Measurements from ENCODE around the gene CCL8. TPM values are rescaled to one million over a fixed set of nuclear protein-coding genes. Genes with fewer than 3 reads are reported as not detected.
"Not testable (repeated sequence)": the region's sequence is repeated elsewhere in the genome, so short reads cannot be mapped to it uniquely, and the experiment has no call there.

Gene CCL8
- total RNA-seq, 2 experiments from 2014 or later = not detected

GRCh38 chr17:34321964-34322363 is 2.7 kb downstream of the CCL8 start:
- intact Hi-C loops (cut with micrococcal nuclease) = no loop called here
- CTCF ChIA-PET = interaction anchor here (0.9 to 1.8 kb wide), 2 partner anchors 40 to 121 kb away, joined by 3 to 11 read pairs; no protein-coding TSS in a partner anchor
- H3K4me1 Mint-ChIP-seq (ENCODE audit: low read depth) = no peaks in the 10 kb centered on the region
- no peak overlapping the region for H3K27ac Mint-ChIP-seq
- no peaks in the 10 kb centered on the region for H3K36me3 Mint-ChIP-seq (ENCODE audit: low read depth)
- peaks cover 11% of the 10 kb centered on the region for H3K27me3 Mint-ChIP-seq (ENCODE audit: low read depth)
- H3K9me3 Mint-ChIP-seq = peaks cover 8% of the 10 kb centered on the region
- no peak overlapping the region for H3K4me3 Mint-ChIP-seq
- no peak for DNase-seq

DNA sequence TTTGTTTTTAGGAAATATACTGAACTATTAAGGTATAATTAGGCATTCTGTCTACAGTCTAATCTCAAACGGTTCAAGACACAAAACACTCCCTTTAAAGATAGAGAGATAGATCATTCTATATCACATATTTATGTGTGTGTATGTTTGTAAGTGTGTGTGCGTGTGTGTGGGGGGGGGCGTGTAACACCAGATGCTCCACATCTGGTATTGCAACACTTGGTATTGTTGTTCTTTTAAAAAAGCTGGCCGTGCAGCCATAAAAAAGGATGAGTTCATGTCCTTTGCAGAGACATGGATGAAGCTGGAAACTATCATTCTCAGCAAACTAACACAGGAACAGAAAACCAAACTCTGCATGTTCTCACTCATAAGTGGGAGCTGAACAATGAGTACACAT is 8.3 kb downstream of the CCL8 start:
- intact Hi-C loops (cut with micrococcal nuclease); H3K27ac Mint-ChIP-seq; DNase-seq; H3K36me3 Mint-ChIP-seq (ENCODE audit: low read depth); H3K4me1 Mint-ChIP-seq (ENCODE audit: low read depth); H3K4me3 Mint-ChIP-seq; H3K9me3 Mint-ChIP-seq: not testable (repeated sequence)
- peaks cover 21% of the 10 kb centered on the region for H3K27me3 Mint-ChIP-seq (ENCODE audit: low read depth)
- CTCF ChIA-PET = interaction anchor here (1.4 kb wide), 1 partner anchor 34 kb away, joined by 5 read pairs; no protein-coding TSS in a partner anchor

DNA sequence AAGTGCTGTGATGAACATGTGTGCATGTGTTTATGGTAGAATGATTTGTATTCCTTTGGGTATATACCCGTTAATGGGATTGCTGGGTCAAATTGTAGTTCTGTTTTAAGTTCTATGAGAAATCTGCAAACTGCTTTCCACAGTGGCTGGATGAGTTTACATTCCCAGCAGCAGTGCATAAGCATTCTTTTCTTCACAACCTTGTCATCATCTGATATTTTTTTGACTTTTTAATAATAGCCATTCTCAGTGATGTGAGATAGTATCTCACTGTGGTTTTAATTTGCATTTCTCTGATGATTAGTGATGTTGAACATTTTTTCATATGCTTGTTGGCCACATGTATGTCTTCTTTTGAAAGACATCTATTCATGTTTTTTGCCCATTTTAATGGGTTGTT is 18.5 kb downstream of the CCL8 start:
- Mint-ChIP-seq H3K4me1 (ENCODE audit: low read depth) (no peaks in the 10 kb centered on the region), H3K27ac (no peak overlapping the region), H3K27me3 (ENCODE audit: low read depth) (peaks cover 30% of the 10 kb centered on the region), H3K36me3 (ENCODE audit: low read depth) (no peaks in the 10 kb centered on the region), H3K4me3 (no peak overlapping the region), H3K9me3 (peaks cover 3% of the 10 kb centered on the region)
- CTCF ChIA-PET = no interaction called here
- DNase-seq = no peak
- intact Hi-C loops (cut with micrococcal nuclease) = no loop called here

- CTCF ChIA-PET = no interaction called here
- no peaks in the 10 kb centered on the region for H3K4me1 Mint-ChIP-seq (ENCODE audit: low read depth)
Observed at GRCh38 chr17:34339138-34339770, 20.0 kb downstream of the CCL8 start.

GRCh38 chr17:34341916-34342315 is 22.7 kb downstream of the CCL8 start:
- intact Hi-C loops (cut with micrococcal nuclease) = no loop called here
- Mint-ChIP-seq H3K27ac (no peak overlapping the region), H3K9me3 (no peaks in the 10 kb centered on the region), H3K4me3 (no peak overlapping the region), H3K4me1 (ENCODE audit: low read depth) (no peaks in the 10 kb centered on the region), H3K36me3 (ENCODE audit: low read depth) (no peaks in the 10 kb centered on the region), H3K27me3 (ENCODE audit: low read depth) (peaks cover 35% of the 10 kb centered on the region)
- CTCF ChIA-PET = no interaction called here
- DNase-seq = no peak

More at GRCh38 chr17:34339138-34339770, 20.0 kb downstream of the CCL8 start:
- peaks cover 40% of the 10 kb centered on the region for H3K27me3 Mint-ChIP-seq (ENCODE audit: low read depth)
- intact Hi-C loops (cut with micrococcal nuclease) = no loop called here
- H3K4me3 Mint-ChIP-seq = no peak overlapping the region
- H3K9me3 Mint-ChIP-seq = peaks cover 3% of the 10 kb centered on the region
- no peak for DNase-seq
- no peak overlapping the region for H3K27ac Mint-ChIP-seq
- no peaks in the 10 kb centered on the region for H3K36me3 Mint-ChIP-seq (ENCODE audit: low read depth)

DNA sequence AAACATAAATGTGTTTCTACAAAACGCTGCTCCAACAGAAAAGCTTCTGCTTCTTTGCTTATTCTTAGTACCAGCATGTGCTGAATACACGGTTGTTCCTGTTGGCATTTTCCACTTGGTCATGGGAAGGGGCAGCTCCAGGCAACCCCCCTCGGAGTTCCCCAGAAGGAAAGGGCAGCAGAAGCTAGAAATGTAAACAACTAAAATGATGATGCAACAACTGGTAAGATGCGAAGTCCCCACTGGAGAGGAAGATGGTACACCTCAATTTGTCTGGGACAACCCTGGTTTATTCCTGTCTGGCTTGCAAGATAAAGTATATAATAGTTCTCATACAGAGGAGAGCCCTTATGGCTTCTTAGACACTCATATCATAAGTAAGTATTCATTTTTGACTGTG is 27.8 kb downstream of the CCL8 start:
- intact Hi-C loops (cut with micrococcal nuclease) = no loop called here
- no peaks in the 10 kb centered on the region for H3K4me1 Mint-ChIP-seq (ENCODE audit: low read depth)
- peaks cover 15% of the 10 kb centered on the region for H3K27me3 Mint-ChIP-seq (ENCODE audit: low read depth)
- H3K27ac Mint-ChIP-seq = no peak overlapping the region
- no peak overlapping the region for H3K4me3 Mint-ChIP-seq
- CTCF ChIA-PET = no interaction called here
- no peaks in the 10 kb centered on the region for H3K36me3 Mint-ChIP-seq (ENCODE audit: low read depth)
- no peaks in the 10 kb centered on the region for H3K9me3 Mint-ChIP-seq
- no peak for DNase-seq

GRCh38 chr17:34349751-34350150 is 30.5 kb downstream of the CCL8 start:
- H3K27me3 Mint-ChIP-seq (ENCODE audit: low read depth) = peaks cover 7% of the 10 kb centered on the region
- H3K27ac Mint-ChIP-seq = no peak overlapping the region
- no peaks in the 10 kb centered on the region for H3K4me1 Mint-ChIP-seq (ENCODE audit: low read depth)
- CTCF ChIA-PET = interaction anchor here (0.8 to 3.2 kb wide), 4 partner anchors 12 to 276 kb away, joined by 3 to 23 read pairs (median 4); partner anchors contain the start of gene CCL1
- no peak for DNase-seq
- H3K36me3 Mint-ChIP-seq (ENCODE audit: low read depth) = no peaks in the 10 kb centered on the region
- H3K4me3 Mint-ChIP-seq = no peak overlapping the region
- H3K9me3 Mint-ChIP-seq = peaks cover 4% of the 10 kb centered on the region
- intact Hi-C loops (cut with micrococcal nuclease) = no loop called here

DNA sequence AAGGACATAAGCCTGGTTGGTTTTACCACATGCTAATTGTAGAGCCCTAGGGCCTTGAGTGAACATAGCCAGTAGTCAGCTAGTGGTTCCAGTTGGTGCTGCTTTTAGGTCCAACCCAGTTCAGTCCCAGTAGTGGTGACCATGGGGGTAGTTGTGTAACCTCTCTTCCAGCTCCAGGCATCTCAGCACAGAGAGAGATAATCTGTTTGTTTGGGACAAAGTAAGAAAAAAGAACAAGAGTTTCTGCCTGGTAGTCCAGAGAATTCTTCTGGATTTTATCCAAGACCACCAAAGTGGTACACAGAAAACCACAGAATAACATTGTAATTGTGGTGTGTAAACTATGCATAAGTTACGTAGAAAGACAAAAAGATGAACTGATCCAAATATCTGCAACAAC is 31.9 kb downstream of the CCL8 start:
- DNase-seq = no peak
- CTCF ChIA-PET = interaction anchor here (1.0 to 3.2 kb wide), 2 partner anchors 10 to 150 kb away, joined by 3 to 23 read pairs; partner anchors contain the start of gene CCL1
- Mint-ChIP-seq H3K4me3 (no peak overlapping the region), H3K27me3 (ENCODE audit: low read depth) (peaks cover 10% of the 10 kb centered on the region), H3K27ac (no peak overlapping the region), H3K9me3 (peaks cover 4% of the 10 kb centered on the region), H3K4me1 (ENCODE audit: low read depth) (no peaks in the 10 kb centered on the region), H3K36me3 (ENCODE audit: low read depth) (no peaks in the 10 kb centered on the region)
- intact Hi-C loops (cut with micrococcal nuclease) = no loop called here

DNA sequence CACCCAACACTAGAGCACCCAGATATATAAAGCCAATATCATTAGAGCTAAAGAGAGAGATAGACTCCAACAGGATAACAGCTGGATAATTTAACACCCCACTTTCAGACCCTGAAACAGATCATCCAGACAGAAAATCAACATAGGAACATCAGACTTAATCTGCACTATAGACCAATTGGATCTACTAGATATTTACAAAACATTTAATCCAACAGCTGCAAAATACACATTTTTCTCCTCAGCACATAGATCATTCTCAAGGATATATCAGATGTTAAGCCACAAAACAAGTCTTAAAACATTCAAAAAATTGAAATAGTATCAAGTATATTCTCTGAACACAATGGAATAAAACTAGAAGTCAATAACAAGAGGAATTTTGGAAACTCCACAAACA is 33.0 kb downstream of the CCL8 start:
- Mint-ChIP-seq H3K36me3 (ENCODE audit: low read depth) (no peaks in the 10 kb centered on the region), H3K4me3 (no peak overlapping the region), H3K27ac (no peak overlapping the region), H3K27me3 (ENCODE audit: low read depth) (peaks cover 10% of the 10 kb centered on the region), H3K4me1 (ENCODE audit: low read depth) (no peaks in the 10 kb centered on the region), H3K9me3 (peaks cover 4% of the 10 kb centered on the region)
- intact Hi-C loops (cut with micrococcal nuclease) = no loop called here
- CTCF ChIA-PET = interaction anchor here (0.7 kb wide), 2 partner anchors 8 to 9 kb away, joined by 3 read pairs; no protein-coding TSS in a partner anchor
- no peak for DNase-seq

- peaks cover 10% of the 10 kb centered on the region for H3K27me3 Mint-ChIP-seq (ENCODE audit: low read depth)
- intact Hi-C loops (cut with micrococcal nuclease) = no loop called here
- no peaks in the 10 kb centered on the region for H3K4me1 Mint-ChIP-seq (ENCODE audit: low read depth)
- no peak for DNase-seq
- peaks cover 4% of the 10 kb centered on the region for H3K9me3 Mint-ChIP-seq
- no peak overlapping the region for H3K27ac Mint-ChIP-seq
- no peaks in the 10 kb centered on the region for H3K36me3 Mint-ChIP-seq (ENCODE audit: low read depth)
- H3K4me3 Mint-ChIP-seq = no peak overlapping the region
- CTCF ChIA-PET = interaction anchor here (1.4 to 4.3 kb wide), 3 partner anchors 8 to 154 kb away, joined by 4 to 24 read pairs (median 5); no protein-coding TSS in a partner anchor
Observed at GRCh38 chr17:34354637-34355036, 35.4 kb downstream of the CCL8 start.

- intact Hi-C loops (cut with micrococcal nuclease) = no loop called here
- Mint-ChIP-seq H3K9me3 (peaks cover 4% of the 10 kb centered on the region), H3K4me1 (ENCODE audit: low read depth) (no peaks in the 10 kb centered on the region), H3K27ac (no peak within 1 kb of the TSS), H3K27me3 (ENCODE audit: low read depth) (peaks cover 10% of the 10 kb centered on the region), H3K36me3 (ENCODE audit: low read depth) (no peaks in the 10 kb centered on the region), H3K4me3 (no peak within 1 kb of the TSS)
- DNase-seq = no peak
- CTCF ChIA-PET = interaction anchor here (0.6 to 4.3 kb wide), 2 partner anchors 48 to 156 kb away, joined by 3 to 24 read pairs; no protein-coding TSS in a partner anchor
Observed at GRCh38 chr17:34356194-34356593, 37.0 kb downstream of the CCL8 start, which contains the start of gene CCL13. TSS of gene CCL13 (plus strand) at chr17:34356480. CDS start at chr17:34356527, 47 bp downstream.

DNA sequence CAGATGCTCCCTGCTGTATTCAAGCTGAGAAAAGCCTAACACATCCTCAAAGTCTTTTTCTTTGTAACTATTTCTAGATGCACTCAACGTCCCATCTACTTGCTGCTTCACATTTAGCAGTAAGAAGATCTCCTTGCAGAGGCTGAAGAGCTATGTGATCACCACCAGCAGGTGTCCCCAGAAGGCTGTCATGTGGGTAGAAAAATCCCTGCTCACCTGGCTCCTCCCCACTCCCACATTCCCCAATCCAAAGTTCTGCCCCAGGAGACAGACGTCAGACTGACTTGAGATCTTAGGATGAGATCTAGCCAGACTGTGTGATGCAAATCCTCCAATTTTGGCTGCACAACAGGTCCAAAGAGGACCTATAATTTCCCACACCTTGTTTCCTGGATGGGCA is 38.2 kb downstream of the CCL8 start:
- Mint-ChIP-seq H3K27ac (no peak overlapping the region), H3K36me3 (ENCODE audit: low read depth) (no peaks in the 10 kb centered on the region), H3K27me3 (ENCODE audit: low read depth) (peaks cover 8% of the 10 kb centered on the region), H3K9me3 (peaks cover 4% of the 10 kb centered on the region), H3K4me3 (no peak overlapping the region), H3K4me1 (ENCODE audit: low read depth) (no peaks in the 10 kb centered on the region)
- CTCF ChIA-PET = interaction anchor here (8.9 kb wide), 1 partner anchor 155 kb away, joined by 241 read pairs; no protein-coding TSS in a partner anchor
- DNase-seq = no peak
- intact Hi-C loops (cut with micrococcal nuclease) = no loop called here

GRCh38 chr17:34358631-34359030 is 39.4 kb downstream of the CCL8 start:
- Mint-ChIP-seq H3K27me3 (ENCODE audit: low read depth) (peaks cover 8% of the 10 kb centered on the region), H3K4me3 (no peak overlapping the region), H3K36me3 (ENCODE audit: low read depth) (no peaks in the 10 kb centered on the region), H3K9me3 (peaks cover 4% of the 10 kb centered on the region), H3K4me1 (ENCODE audit: low read depth) (no peaks in the 10 kb centered on the region), H3K27ac (no peak overlapping the region)
- intact Hi-C loops (cut with micrococcal nuclease) = no loop called here
- no peak for DNase-seq
- CTCF ChIA-PET = interaction anchor here (0.6 to 8.9 kb wide), 2 partner anchors 83 to 156 kb away, joined by 3 to 241 read pairs; no protein-coding TSS in a partner anchor
